NCI-H82 treated with DMSO at 0.1 percent for 48 hours (cell line): ENCODE measurements around the gene TMEM183A.
A peak's percentile ranks its signal among the peaks of the same experiment; 100 is the strongest.

ENCODE experiments used
- DNase-seq: peaks from one replicate; lab custom pipeline; 2025; ENCODE audit not compliant: unreplicated experiment; lab: John Stamatoyannopoulos, UW

Gene TMEM183A

GRCh38 chr1:203028784-203029553, 21.8 kb downstream of the TMEM183A start:
- peak; percentile 83 for DNase-seq

DNA sequence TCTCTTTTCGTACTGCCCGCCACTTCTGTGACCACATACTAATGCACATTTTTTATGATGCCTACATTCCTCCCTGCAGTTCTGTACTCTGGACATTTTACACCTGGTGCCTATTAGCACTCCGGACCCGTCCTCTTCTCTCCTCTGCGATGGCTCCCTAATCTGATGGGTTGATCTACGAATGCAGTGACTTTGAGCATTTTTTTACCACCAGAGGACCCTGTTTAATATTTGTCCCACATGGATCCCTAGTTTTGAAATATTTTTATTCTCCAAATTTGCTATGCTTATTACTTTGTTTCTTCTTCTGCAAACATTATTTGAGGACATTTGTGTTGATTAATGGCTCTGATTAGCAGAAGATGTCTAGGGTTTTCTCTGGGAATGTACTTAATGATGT, 24.3 kb downstream of the TMEM183A start:
- no peak for DNase-seq

- no peak for DNase-seq
Measured at GRCh38 chr1:203033287-203033686, 26.1 kb downstream of the TMEM183A start.

- no peak for DNase-seq
Measured at GRCh38 chr1:203033917-203034316, 26.7 kb downstream of the TMEM183A start.

GRCh38 chr1:203034422-203035110, 27.4 kb downstream of the TMEM183A start:
- DNase-seq, result no peak

DNA sequence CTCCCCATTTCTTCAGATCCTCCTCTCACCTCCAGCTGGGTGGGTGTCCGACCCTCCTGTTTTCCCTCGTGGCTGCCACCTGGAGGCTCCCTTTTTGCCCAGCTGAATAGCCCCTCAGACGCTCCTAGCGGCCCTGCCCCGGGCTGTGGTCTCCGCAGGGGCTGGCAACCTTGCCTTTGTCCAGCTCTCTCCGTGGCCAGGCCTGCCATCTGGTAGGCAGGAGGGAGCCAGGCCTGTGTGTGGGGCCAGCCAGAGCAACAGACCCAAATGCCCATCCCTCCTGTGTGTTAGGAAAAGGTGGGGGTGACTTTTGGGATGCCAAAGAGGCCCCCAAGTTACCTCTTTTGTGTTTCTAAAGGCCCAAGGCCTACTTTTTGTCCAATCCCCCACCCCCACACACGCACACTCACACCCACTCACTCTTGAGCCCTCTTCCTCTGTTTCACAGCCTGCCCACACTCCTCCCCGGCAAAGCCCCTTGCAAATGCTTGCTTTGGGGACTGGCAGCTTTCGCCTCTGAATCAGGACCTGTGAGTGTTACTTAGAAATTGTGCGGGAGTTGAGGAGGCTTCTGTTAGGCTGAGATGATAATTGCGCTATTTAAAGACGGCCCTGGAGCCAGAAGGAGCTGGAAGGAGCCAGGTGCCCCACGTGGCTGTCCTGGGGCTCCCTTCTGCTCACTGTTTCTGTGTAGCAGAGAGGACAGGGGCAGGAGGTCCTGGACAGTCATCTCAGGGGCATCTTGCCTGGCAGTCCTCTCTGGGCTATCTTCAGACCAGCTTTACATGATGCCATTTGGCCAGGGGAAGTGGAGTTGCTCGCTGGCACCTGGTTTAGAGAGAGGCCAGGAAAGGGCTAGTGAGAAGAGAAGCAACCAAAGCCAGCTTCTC, 28.2 kb downstream of the TMEM183A start:
- no peak for DNase-seq

- DNase-seq, result no peak
Measured at GRCh38 chr1:203036135-203036534, 29.0 kb downstream of the TMEM183A start.

DNA sequence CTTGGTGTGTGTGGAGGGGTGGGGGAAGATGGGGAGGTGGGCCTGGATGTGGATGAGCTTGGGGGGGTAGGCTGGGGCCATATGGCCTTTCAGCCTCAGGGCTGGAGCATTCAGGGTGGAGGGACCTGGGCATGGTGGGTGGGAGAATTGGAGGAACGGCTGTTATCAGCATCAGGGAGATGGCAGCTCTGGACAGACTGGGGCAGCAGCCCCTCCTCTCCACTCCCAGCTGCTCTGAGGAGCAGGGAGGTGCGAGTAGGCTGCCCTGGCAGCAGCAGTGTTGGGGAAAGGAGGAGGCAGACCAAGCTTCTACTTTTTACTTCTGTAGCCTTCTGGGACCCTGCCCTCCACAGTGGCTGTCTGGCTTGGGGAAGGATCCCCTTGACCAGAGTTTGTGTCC, 29.4 kb downstream of the TMEM183A start:
- DNase-seq, result no peak

- no peak for DNase-seq
Measured at GRCh38 chr1:203037509-203038190, 30.5 kb downstream of the TMEM183A start.

DNA sequence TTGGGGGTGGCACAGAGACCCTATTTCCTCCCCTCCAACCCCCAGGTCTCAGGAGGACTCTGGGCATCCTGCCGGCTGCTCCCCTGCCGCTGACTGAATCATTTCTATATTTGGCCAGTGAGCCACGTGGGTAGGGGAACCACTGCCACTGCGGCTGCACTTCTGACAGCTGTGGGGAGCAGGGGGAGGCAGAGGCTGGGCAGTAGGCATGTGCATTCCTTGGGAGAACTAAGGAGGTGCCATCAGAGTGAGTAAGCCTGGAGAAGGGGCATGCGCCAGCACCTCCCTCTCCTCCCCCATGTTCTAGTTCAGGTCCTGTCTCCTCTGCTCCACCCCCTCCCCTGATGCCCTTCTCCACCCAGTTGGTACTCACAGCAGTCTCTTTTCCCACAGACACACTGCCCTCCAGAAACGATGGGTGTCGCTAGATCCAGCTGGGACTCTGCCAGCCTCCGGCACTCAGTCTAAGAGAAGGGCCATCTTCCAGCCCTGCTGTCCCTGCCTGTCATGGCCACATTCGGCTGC, 31.1 kb downstream of the TMEM183A start:
- DNase-seq, result no peak

GRCh38 chr1:203038891-203039608, 31.9 kb downstream of the TMEM183A start:
- peak; percentile 73 for DNase-seq

GRCh38 chr1:203039609-203040512, 32.7 kb downstream of the TMEM183A start:
- DNase-seq, result no peak

DNA sequence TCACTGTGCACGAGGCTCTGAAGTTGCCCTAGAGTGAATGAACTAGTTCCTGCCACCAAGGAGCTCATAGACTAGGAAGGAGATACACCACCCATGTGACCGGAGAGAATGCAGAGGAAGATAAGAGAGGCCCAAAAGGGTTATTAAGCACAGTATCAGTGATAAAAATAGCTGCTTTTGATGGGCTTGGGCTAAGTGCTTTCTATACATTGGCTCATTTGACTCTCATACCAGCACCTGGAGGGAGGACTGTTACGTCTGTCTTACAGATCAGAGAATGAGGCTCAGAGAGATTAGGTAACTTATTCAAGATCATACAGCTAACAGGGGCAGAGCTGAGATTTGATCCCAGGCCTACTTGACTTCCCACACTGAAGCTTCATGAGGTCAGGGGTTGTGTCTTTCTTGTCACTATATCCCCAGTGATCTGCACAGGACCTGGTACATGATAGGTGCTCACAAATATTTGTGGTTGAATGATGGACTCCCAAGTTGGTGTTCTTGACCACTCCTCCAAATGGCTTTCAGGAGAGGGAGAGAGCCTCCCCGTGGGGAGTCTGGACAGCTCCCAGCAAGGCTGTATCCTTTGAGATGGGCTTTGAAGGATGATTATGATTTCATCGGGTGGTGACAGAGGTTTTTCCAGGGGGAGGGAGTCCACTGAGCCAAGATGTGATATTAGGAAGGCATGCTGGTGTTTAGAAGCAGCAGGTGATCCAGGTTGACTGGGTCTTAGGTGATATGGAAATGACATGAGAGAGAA, 33.5 kb downstream of the TMEM183A start:
- DNase-seq, result no peak

DNA sequence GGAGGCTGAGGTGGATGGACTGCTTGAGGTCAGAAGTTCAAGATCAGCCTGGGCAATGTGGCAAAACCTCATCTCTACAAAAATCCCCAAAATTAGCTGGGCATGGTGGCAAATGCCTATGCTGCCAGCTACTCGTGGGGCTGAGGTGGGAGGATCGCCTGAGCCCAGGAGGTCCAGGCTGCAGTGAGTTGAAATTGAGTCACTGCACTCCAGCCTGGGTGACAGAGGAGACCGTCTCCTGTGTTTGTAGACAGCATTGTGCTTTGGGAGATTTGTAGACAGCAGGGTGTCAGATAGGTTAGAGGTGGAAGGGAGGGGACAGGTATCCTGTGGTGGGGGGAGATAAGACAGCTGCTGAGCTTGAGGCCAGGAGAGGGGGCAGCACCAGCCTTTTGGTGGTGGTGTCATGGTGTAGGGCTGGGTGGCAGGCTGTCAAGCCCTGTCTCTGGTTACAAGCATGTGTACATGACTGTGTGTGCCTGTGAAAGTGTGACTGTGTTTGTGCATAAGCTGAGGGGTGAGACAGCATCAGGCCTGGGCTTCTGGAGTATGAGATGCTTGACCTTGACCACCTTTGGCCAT, 34.3 kb downstream of the TMEM183A start:
- DNase-seq, result no peak

- DNase-seq, result no peak
Measured at GRCh38 chr1:203043830-203044545, 36.8 kb downstream of the TMEM183A start.

GRCh38 chr1:203044546-203045250, 37.5 kb downstream of the TMEM183A start:
- DNase-seq, result no peak

- no peak for DNase-seq
Measured at GRCh38 chr1:203045336-203045735, 38.2 kb downstream of the TMEM183A start.
